ENCODE data around the gene NPDC1. TPM values are rescaled to one million over a fixed set of nuclear protein-coding genes. Genes with fewer than 3 reads are reported as not detected.

NPDC1 gene, protein sequence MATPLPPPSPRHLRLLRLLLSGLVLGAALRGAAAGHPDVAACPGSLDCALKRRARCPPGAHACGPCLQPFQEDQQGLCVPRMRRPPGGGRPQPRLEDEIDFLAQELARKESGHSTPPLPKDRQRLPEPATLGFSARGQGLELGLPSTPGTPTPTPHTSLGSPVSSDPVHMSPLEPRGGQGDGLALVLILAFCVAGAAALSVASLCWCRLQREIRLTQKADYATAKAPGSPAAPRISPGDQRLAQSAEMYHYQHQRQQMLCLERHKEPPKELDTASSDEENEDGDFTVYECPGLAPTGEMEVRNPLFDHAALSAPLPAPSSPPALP
- total RNA-seq (10 to 100 TPM; 15.3 to 16.0 TPM), total RNA-seq (2.5 to 49.1 (median 10.6) reads per million in 172 experiments)
- 26.7 TPM for polyA plus RNA-seq (2013, experiment 1 of 2)
- 41.0 TPM for polyA plus RNA-seq (2013, experiment 2 of 2)

DNA sequence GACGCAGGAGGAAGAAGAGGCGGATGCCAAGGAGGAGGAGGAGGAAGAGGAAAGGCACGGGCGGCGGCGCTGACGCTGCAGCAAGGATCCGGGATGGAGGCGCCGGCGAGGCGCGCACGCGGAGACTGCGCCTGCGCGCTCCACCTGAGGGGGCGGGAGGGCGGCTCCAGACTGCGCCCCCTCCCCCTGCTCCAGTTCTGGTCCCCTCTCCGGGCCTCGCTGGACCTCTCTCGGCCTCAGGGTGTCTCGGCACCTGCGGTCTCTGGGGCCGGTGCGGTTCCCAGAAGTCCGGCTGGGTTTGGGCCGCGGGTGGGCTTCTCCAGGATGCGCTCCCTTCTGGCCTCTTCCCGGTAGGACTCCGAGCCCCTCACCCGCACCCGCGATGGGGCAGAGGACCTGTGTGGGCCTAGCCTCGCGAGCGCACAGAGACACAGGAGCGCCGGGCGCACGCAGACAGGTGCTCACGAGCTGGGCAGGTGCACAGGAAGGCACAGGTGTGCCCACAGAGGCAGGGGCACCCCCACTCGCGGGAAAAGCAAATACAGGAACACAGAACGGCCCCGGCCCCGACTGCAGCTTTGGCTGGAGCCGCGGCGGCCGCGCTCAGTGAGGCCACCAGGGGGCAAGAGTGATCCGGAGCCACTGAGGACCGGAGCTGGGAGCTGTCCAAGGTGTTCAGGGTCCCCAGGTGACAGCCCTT is at the start of gene NPDC1:
TSS of gene NPDC1 (minus strand) at position 90 of the 700 bp plus-strand sequence. CDS start 188 bp downstream, outside the sequence.
- ATAC-seq (ENCODE audit: poor library complexity) (peak; percentile 87), DNase-seq (peak; percentile 67 to 90 (median 75))
- Mint-ChIP-seq H3K27ac (no peak within 1 kb of the TSS), H3K27me3 (peaks cover 44% of the 10 kb centered on the region), H3K4me1 (ENCODE audit: low read depth) (no peaks in the 10 kb centered on the region), H3K36me3 (ENCODE audit: low read depth) (no peaks in the 10 kb centered on the region), H3K4me3 (peak within 1 kb of the TSS; percentile 51), H3K9me3 (no peaks in the 10 kb centered on the region)
- Histone ChIP-seq H3K4me3 (ENCODE audit: low read length) (peak within 1 kb of the TSS; percentile 55), H3K9me3 (ENCODE audit: control insufficient read depth in 1 of 2, insufficient read depth in 1 of 2, low read length in 2 of 2) (peaks cover 0 to 49% of the 10 kb centered on the region in 2 experiments), H3K27ac (ENCODE audit: low read depth in 1 of 2, low read length in 2 of 2) (no peak within 1 kb of the TSS), H3K27me3 (ENCODE audit: control insufficient read depth in 1 of 2, insufficient read depth in 2 of 2, low read length in 2 of 2) (peaks cover 68 to 69% of the 10 kb centered on the region in 2 experiments), H3K4me1 (ENCODE audit: insufficient read depth, low read length) (peaks cover 44% of the 10 kb centered on the region), H3K36me3 (ENCODE audit: insufficient read depth, low read length) (no peaks in the 10 kb centered on the region)
- ChIA-PET CTCF (interaction anchor here (0.6 to 2.2 kb wide), 22 partner anchors 11 to 318 kb away, joined by 3 to 38 read pairs (median 4); partner anchors contain the start of genes PAXX, RNF224, SAPCD2 and TMEM141), POLR2A (interaction anchor here (0.9 to 1.5 kb wide), 6 partner anchors 11 to 269 kb away, joined by 3 to 8 read pairs (median 4); partner anchors contain the start of gene MAN1B1)
- intact Hi-C loops (cut with DNase I, micrococcal nuclease): loop anchor here (1.0 to 5.0 kb wide), 3 partner anchors 18 to 181 kb away; partner anchors contain the start of genes RNF224 (in 2 of the 2) and CYSRT1 (in 1 of the 2)
- TF ChIP-seq CTCF (IDR thresholded peaks at IDR 0.05): peak; percentile 77

DNA sequence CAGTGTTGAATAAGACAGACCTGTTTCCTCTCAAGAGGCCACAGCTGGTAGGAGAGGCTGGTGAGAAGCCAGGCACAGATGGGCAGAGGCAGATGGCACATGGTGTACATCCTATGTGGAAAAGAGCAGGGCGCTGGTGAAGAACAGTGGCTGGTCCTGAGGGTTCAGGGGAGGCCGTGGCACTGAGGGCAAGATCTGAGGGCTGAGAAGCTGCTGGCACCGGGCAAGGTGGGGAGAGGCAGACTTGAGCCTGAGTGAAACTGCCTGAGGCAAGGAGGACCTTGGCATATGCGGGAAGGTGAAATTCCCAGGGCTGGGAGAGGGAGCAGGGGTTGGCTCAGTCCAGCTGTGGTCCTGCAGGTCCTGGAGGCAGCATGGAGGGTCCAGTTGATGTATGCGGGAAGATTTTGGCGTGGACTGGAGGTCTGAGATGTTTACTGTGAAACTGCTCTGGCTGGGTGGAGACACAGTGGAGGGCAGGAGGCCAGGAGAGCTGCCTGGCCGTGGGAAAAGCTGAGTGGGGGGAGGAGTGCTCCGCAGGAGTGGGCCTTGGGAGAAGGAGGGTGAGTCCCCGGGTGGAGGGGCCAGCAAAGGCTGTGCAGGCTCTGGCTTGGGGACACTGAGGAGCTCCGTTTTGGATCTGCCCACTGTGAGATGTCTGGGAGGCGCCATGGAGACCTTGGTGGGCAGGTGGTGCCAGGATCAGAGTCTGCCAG is 43.4 kb upstream of the NPDC1 start:
- peaks cover 36% of the 10 kb centered on the region for H3K4me1 Mint-ChIP-seq (ENCODE audit: low read depth)
- H3K4me3 ChIP-seq (ENCODE audit: low read length): no peak overlapping the region
- H3K36me3 ChIP-seq (ENCODE audit: insufficient read depth, low read length): peaks cover 30% of the 10 kb centered on the region
- peak overlapping the region; percentile 42 for H3K27ac Mint-ChIP-seq
- no peaks in the 10 kb centered on the region for H3K9me3 Mint-ChIP-seq
- H3K4me1 ChIP-seq (ENCODE audit: insufficient read depth, low read length): peaks cover 22% of the 10 kb centered on the region
- H3K27me3 ChIP-seq (ENCODE audit: control insufficient read depth in 1 of 2, insufficient read depth in 2 of 2, low read length in 2 of 2): no peaks in the 10 kb centered on the region
- H3K9me3 ChIP-seq (ENCODE audit: control insufficient read depth in 1 of 2, insufficient read depth in 1 of 2, low read length in 2 of 2): no peaks in the 10 kb centered on the region
- ChIA-PET CTCF (interaction anchor here (0.8 kb wide), 1 partner anchor 60 kb away, joined by 4 read pairs; no protein-coding TSS in a partner anchor), POLR2A (interaction anchor here (3.7 to 4.2 kb wide), 2 partner anchors 41 to 151 kb away, joined by 28 to 32 read pairs; partner anchors contain the start of gene TUBB4B)
- H3K4me3 Mint-ChIP-seq: no peak overlapping the region
- H3K27ac ChIP-seq (ENCODE audit: low read depth in 1 of 2, low read length in 2 of 2): no peak overlapping the region
- no peak for TF ChIP-seq CTCF (IDR thresholded peaks at IDR 0.05)
- H3K27me3 Mint-ChIP-seq: no peaks in the 10 kb centered on the region
- intact Hi-C loops (cut with DNase I, micrococcal nuclease): loop anchor here (5.0 kb wide), 2 partner anchors 38 to 607 kb away; partner anchors contain the start of gene SEC16A (in 1 of the 2)
- peaks cover 64% of the 10 kb centered on the region for H3K36me3 Mint-ChIP-seq (ENCODE audit: low read depth)
- no peak for DNase-seq
- ATAC-seq (ENCODE audit: poor library complexity): no peak
